ENCODE data around the gene PANK2. TPM values are rescaled to one million over a fixed set of nuclear protein-coding genes. Genes with fewer than 3 reads are reported as not detected.

Gene PANK2
- total and polyA plus RNA-seq, 10 of the 15 experiments (the other 5 are each of a cell fraction or from before 2014, with no cell fraction given), result 13.2 to 43.4 (median 33.3) TPM

- Histone ChIP-seq H3K27ac (ENCODE audit: control insufficient read depth, insufficient read depth) (no peak overlapping the region), H3K4me1 (ENCODE audit: control insufficient read depth, insufficient read depth, low read length) (peaks cover 7% of the 10 kb centered on the region; the same call in 1 of the 2 replicates), H3K4me2 (ENCODE audit: control insufficient read depth, insufficient read depth) (no peak overlapping the region), H4K20me1 (ENCODE audit: control insufficient read depth, insufficient read depth) (no peaks in the 10 kb centered on the region), H3K9me3 (replicated peaks; ENCODE audit: control insufficient read depth, insufficient read depth, low read length) (no peaks in the 10 kb centered on the region), H3K9ac (ENCODE audit: control insufficient read depth, insufficient read depth, low read length) (no peak overlapping the region), H3K36me3 (ENCODE audit: control insufficient read depth in 2 of 2, insufficient read depth in 2 of 2, low read length in 1 of 2) (peaks cover 5 to 8% of the 10 kb centered on the region in 2 experiments; a peak in 3 of 4 replicates), H3K4me3 (no peak overlapping the region), H2AFZ (ENCODE audit: control insufficient read depth, low read depth, low read length) (no peak overlapping the region), H3K79me2 (ENCODE audit: control insufficient read depth, insufficient read depth, low read length) (no peaks in the 10 kb centered on the region), H3K27me3 (replicated peaks in 1 of 2; ENCODE audit: control insufficient read depth in 2 of 2, insufficient read depth in 2 of 2, low read length in 1 of 2) (no peaks in the 10 kb centered on the region)
- no peak for ATAC-seq
- CTCF ChIA-PET, result interaction anchor here (1.0 to 1.4 kb wide), 5 partner anchors 8 to 94 kb away, joined by 3 read pairs; no protein-coding TSS in a partner anchor
- WGBS (ENCODE audit: insufficient coverage, insufficient replicate concordance, low lambda C conversion rate, missing lambda C conversion rate), result 79% methylated on average over 2 of the region's 2 CpGs
- in situ Hi-C loops (cut with MboI), result no loop called here
- intact Hi-C loops (cut with micrococcal nuclease; ENCODE audit: unreplicated experiment), result no loop called here
- BruUV-seq (replicated peaks), result no TSS peak
- no peak for DNase-seq (ENCODE audit: low read depth, low spot score)
- POLR2A ChIA-PET, result interaction anchor here (1.1 kb wide), 1 partner anchor 13 kb away, joined by 3 read pairs; no protein-coding TSS in a partner anchor
- FAIRE-seq, result no peak
- SMC1A ChIA-PET (ENCODE audit: uncharacterized antibody, unreplicated experiment), result interaction anchor here (1.2 to 2.0 kb wide), 3 partner anchors 9 to 39 kb away, joined by 3 to 8 read pairs (median 5); no protein-coding TSS in a partner anchor
- RAD21 ChIA-PET (ENCODE audit: unreplicated experiment), result no interaction called here
- TF ChIP-seq, protein P1, sequence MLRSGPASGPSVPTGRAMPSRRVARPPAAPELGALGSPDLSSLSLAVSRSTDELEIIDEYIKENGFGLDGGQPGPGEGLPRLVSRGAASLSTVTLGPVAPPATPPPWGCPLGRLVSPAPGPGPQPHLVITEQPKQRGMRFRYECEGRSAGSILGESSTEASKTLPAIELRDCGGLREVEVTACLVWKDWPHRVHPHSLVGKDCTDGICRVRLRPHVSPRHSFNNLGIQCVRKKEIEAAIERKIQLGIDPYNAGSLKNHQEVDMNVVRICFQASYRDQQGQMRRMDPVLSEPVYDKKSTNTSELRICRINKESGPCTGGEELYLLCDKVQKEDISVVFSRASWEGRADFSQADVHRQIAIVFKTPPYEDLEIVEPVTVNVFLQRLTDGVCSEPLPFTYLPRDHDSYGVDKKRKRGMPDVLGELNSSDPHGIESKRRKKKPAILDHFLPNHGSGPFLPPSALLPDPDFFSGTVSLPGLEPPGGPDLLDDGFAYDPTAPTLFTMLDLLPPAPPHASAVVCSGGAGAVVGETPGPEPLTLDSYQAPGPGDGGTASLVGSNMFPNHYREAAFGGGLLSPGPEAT (IDR thresholded peaks at IDR 0.05; ENCODE audit: low read depth), result no peak
- TF ChIP-seq, protein P2, sequence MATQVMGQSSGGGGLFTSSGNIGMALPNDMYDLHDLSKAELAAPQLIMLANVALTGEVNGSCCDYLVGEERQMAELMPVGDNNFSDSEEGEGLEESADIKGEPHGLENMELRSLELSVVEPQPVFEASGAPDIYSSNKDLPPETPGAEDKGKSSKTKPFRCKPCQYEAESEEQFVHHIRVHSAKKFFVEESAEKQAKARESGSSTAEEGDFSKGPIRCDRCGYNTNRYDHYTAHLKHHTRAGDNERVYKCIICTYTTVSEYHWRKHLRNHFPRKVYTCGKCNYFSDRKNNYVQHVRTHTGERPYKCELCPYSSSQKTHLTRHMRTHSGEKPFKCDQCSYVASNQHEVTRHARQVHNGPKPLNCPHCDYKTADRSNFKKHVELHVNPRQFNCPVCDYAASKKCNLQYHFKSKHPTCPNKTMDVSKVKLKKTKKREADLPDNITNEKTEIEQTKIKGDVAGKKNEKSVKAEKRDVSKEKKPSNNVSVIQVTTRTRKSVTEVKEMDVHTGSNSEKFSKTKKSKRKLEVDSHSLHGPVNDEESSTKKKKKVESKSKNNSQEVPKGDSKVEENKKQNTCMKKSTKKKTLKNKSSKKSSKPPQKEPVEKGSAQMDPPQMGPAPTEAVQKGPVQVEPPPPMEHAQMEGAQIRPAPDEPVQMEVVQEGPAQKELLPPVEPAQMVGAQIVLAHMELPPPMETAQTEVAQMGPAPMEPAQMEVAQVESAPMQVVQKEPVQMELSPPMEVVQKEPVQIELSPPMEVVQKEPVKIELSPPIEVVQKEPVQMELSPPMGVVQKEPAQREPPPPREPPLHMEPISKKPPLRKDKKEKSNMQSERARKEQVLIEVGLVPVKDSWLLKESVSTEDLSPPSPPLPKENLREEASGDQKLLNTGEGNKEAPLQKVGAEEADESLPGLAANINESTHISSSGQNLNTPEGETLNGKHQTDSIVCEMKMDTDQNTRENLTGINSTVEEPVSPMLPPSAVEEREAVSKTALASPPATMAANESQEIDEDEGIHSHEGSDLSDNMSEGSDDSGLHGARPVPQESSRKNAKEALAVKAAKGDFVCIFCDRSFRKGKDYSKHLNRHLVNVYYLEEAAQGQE (IDR thresholded peaks at IDR 0.05; ENCODE audit: low read depth, low read length), result no peak
- no peak for TF ChIP-seq PAX8 (IDR thresholded peaks at IDR 0.05)
- no peak for TF ChIP-seq ZSCAN29 (IDR thresholded peaks at IDR 0.05)
- no peak for TF ChIP-seq HCFC1 (IDR thresholded peaks at IDR 0.05; ENCODE audit: low read length)
- no peak for TF ChIP-seq E2F4 (IDR thresholded peaks at IDR 0.05; ENCODE audit: low read depth, low read length)
- TF ChIP-seq PKNOX1 (IDR thresholded peaks at IDR 0.05), result no peak
- TF ChIP-seq TARDBP (IDR thresholded peaks at IDR 0.05; ENCODE audit: borderline replicate concordance), result no peak
- no peak for TF ChIP-seq NFXL1 (IDR thresholded peaks at IDR 0.05; ENCODE audit: borderline replicate concordance)
- TF ChIP-seq MEF2B (IDR thresholded peaks at IDR 0.05; ENCODE audit: partially characterized antibody, poor library complexity, severe bottlenecking), result no peak
- no peak for TF ChIP-seq BCL11A (IDR thresholded peaks at IDR 0.05; ENCODE audit: low read depth, low read length)
- no peak for TF ChIP-seq IRF4 (IDR thresholded peaks at IDR 0.05; ENCODE audit: low read depth, low read length)
- no peak for TF ChIP-seq PRDM15 (CRISPR knock-in tag; IDR thresholded peaks at IDR 0.05)
- TF ChIP-seq ZNF622 (IDR thresholded peaks at IDR 0.05), result no peak
Observed at GRCh38 chr20:3929713-3930060, 40.5 kb downstream of the PANK2 start.

Data from GM12878 (cell line).